ENCODE results near the gene CHST11.

CHST11 gene

DNA sequence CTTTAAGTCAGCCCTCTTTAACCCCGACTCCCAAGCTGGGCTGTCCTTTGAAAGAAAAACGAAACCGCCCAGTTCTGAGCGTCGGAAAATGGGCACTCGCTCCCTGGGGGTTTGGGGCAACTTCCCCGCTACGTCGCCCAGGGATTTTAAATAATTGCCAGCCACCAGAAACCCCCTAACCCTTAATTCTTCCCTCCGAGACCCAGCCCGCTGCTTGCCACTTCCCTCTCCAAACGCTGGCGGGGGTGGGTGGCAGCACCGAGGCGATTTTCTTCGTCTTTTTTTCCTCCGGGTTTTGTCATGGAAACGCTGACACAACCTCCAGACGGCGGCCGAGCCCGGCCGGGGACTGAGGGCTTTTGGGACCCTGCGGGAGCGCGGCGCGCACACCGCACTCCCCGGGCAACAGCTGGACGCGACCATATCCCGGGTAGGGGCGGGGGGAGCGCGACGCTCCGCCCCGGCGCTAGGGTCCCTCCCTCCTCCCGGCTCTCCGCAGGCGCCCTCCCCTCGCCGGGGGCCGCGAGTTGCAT is at the start of gene CHST11:
CHST11 (plus strand) TSS at position 532 of the 533 bp plus-strand sequence.
- H3K4me3 ChIP-seq (ENCODE audit: low read depth, low read length): peak within 1 kb of the TSS; percentile 58
- DNase-seq (ENCODE audit: low read depth): no peak
- TF ChIP-seq, protein P1, sequence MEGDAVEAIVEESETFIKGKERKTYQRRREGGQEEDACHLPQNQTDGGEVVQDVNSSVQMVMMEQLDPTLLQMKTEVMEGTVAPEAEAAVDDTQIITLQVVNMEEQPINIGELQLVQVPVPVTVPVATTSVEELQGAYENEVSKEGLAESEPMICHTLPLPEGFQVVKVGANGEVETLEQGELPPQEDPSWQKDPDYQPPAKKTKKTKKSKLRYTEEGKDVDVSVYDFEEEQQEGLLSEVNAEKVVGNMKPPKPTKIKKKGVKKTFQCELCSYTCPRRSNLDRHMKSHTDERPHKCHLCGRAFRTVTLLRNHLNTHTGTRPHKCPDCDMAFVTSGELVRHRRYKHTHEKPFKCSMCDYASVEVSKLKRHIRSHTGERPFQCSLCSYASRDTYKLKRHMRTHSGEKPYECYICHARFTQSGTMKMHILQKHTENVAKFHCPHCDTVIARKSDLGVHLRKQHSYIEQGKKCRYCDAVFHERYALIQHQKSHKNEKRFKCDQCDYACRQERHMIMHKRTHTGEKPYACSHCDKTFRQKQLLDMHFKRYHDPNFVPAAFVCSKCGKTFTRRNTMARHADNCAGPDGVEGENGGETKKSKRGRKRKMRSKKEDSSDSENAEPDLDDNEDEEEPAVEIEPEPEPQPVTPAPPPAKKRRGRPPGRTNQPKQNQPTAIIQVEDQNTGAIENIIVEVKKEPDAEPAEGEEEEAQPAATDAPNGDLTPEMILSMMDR (IDR thresholded peaks at IDR 0.05; ENCODE audit: control insufficient read depth, extremely low read depth, insufficient read depth): no peak

DNA sequence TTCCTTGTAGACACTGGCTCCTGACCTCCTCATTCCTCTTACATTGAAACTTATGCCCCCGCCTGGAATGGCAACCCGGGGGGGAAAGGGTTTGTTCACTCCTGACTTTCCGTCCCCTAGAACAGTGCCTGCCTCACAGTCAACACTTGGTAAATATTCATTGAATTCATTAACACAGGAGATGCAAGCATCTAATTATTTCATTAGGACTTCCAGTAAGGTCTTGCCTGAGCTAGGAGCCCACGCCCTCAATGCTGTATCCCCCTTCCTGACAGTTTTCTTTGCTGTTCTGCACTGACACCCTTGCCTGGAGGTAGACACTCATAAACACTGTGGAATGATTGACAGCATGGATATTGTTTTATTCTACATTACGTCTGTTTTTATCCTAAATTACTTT is 49.3 kb upstream of the CHST11 start:
- TF ChIP-seq, protein P1 (IDR thresholded peaks at IDR 0.05; ENCODE audit: control insufficient read depth, extremely low read depth, insufficient read depth): no peak
- H3K4me3 ChIP-seq (ENCODE audit: low read depth, low read length): no peak overlapping the region
- DNase-seq (ENCODE audit: low read depth): no peak

DNA sequence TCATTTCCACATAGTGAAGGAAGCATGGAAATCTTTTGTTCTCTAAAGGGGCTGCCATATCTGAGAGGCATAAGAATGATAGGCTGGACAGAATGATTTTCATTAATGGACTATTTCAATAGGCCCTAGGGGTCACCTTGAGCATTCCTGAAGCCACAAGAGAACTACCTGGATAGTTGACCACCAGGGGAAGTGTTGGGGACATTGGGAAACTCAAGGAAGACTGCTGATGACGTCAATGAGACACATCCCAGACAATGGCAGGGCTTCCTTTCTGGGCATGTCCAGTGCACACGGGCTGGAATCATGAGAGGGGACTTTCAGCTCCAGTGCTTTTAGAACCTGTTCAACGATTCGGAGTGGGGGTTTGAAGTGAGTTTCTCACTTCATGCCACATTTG is 48.8 kb upstream of the CHST11 start:
- H3K4me3 ChIP-seq (ENCODE audit: low read depth, low read length): no peak overlapping the region
- TF ChIP-seq, protein P1 (IDR thresholded peaks at IDR 0.05; ENCODE audit: control insufficient read depth, extremely low read depth, insufficient read depth): no peak
- DNase-seq (ENCODE audit: low read depth): no peak

DNA sequence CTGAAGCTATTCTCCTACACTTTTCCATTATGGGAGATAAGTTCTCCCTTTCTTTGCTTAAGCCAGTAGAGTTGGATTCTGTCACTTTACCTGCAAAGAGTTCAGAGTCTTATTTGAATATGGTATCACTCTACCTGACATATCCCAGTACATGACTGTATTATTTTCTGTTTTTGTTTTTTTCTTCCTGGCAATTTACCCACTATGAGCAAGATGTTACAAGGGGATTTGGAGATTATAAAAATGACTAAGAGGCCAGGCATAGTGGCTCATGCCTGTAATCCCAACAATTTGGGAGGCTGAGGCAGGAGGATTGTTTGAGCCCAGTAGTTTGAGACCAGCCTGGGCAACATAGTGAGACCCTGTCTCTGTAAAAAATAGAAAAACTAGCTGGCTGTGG is 46.4 kb upstream of the CHST11 start:
- DNase-seq (ENCODE audit: low read depth): no peak
- TF ChIP-seq, protein P1 (IDR thresholded peaks at IDR 0.05; ENCODE audit: control insufficient read depth, extremely low read depth, insufficient read depth): no peak
- H3K4me3 ChIP-seq (ENCODE audit: low read depth, low read length): no peak overlapping the region

DNA sequence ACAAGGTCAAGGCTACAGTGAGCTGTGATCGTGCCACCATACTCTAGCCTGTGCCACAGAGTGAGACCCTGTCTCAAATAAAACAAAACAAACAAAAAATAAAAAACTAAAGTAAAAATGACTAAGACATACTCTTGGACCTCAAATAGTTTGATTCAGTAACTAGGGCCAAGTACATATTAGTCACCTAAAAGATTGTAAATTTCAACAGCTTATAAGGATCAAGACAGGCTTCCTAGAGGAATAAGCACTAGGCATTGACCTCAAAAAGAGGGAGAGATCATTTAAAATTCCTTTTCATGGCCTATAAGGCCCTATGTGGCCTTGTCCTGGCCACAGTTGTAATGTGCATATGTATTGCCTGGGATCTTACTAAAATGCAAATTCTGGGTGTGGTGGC is 46.0 kb upstream of the CHST11 start:
- TF ChIP-seq, protein P1 (IDR thresholded peaks at IDR 0.05; ENCODE audit: control insufficient read depth, extremely low read depth, insufficient read depth): no peak
- DNase-seq (ENCODE audit: low read depth): no peak
- no peak overlapping the region for H3K4me3 ChIP-seq (ENCODE audit: low read depth, low read length)

DNA sequence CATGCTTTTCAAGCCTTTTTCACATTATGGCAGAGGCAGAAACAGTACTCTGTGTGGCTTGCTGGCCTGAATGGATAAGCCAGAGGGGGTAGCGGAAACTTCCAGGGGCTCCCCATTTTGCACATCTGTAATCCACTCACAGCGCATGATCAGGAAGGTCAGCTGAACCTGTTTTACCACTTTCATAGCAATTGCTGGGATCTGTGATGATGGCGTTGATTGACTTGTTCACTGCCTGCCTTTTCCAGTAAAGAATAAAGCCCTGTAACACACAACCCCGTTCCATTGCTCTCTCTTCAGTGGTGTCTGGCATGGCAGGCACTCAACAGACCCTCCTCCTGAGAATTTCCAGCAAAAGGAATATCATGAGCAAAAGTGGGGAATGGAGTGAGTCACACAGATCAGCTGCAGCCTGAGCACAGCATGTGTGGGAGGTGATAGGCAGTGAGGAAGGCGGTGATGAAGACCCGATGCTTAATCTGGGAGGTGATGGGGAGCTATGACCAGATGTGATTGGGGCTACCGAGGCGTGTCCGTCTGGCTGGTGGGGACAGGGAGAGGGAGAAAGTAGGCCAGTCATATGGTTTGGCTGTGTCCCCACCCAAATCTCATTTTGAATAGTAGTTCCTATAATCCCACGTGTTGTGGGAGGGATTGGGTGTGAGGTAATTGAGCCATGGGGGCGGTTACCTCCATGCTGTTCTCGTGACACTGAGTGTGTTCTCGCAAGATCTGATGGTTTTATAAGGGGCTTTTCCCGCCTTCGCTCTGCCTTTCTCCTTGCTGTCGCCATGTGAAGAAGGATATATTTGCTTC is 44.7 kb upstream of the CHST11 start:
- TF ChIP-seq, protein P1 (IDR thresholded peaks at IDR 0.05; ENCODE audit: control insufficient read depth, extremely low read depth, insufficient read depth): no peak
- H3K4me3 ChIP-seq (ENCODE audit: low read depth, low read length): no peak overlapping the region
- no peak for DNase-seq (ENCODE audit: low read depth)
